ENCODE results near the gene KIF3A. TPM values are rescaled to one million over a fixed set of nuclear protein-coding genes. Genes with fewer than 3 reads are reported as not detected.

The KIF3A gene
- total and polyA plus RNA-seq, 4 donors = 0.58 to 1.2 (median 0.86) TPM

- 97% methylated on average over 10 of the region's 10 CpGs for WGBS
- no peak overlapping the region for H3K9ac ChIP-seq (ENCODE audit: low read depth in 1 of 2, low read length in 2 of 2)
- no peaks in the 10 kb centered on the region for H3K27me3 ChIP-seq (ENCODE audit: control insufficient read depth in 4 of 4, insufficient read depth in 4 of 4, low read length in 3 of 4)
- TF ChIP-seq HNF4A (conservative IDR thresholded peaks at IDR 0.05) (no peak), CTCF (IDR thresholded peaks at IDR 0.05; ENCODE audit: low read depth, low read length, missing input control) (no peak), YY1 (IDR thresholded peaks at IDR 0.05) (no peak), HNF4G (IDR thresholded peaks at IDR 0.05) (no peak), NR2F2 (IDR thresholded peaks at IDR 0.05) (no peak), ATF3 (IDR thresholded peaks at IDR 0.05) (no peak), RXRA (IDR thresholded peaks at IDR 0.05) (no peak), FOXA1 (IDR thresholded peaks at IDR 0.05) (no peak), TAF1 (conservative IDR thresholded peaks at IDR 0.05) (no peak), FOXA2 (IDR thresholded peaks at IDR 0.05) (no peak), GABPA (IDR thresholded peaks at IDR 0.05 in 1 of 2, conservative IDR thresholded peaks at IDR 0.05 in 1 of 2) (no peak), ZBTB33 (IDR thresholded peaks at IDR 0.05) (no peak), MAX (IDR thresholded peaks at IDR 0.05) (no peak), JUND (IDR thresholded peaks at IDR 0.05) (no peak), RAD21 (IDR thresholded peaks at IDR 0.05) (no peak)
- H3K4me1 ChIP-seq (ENCODE audit: control insufficient read depth in 4 of 4, insufficient read depth in 4 of 4, low read length in 3 of 4) = no peaks in the 10 kb centered on the region
- H3K36me3 ChIP-seq (ENCODE audit: control insufficient read depth in 4 of 4, insufficient read depth in 3 of 4, low read depth in 1 of 4, low read length in 3 of 4) = peaks cover 0 to 46% (median 7%) of the 10 kb centered on the region in 4 donors
- H3K4me3 ChIP-seq (ENCODE audit: low read depth in 1 of 3, low read length in 3 of 3) = no peak overlapping the region
- no peak for DNase-seq (ENCODE audit: low spot score)
- no peak overlapping the region for H3K27ac ChIP-seq (ENCODE audit: low read depth in 1 of 2, low read length in 2 of 2)
- no peaks in the 10 kb centered on the region for H3K9me3 ChIP-seq (ENCODE audit: control insufficient read depth in 4 of 4, low read length in 3 of 4)
These were observed 26.7 kb upstream of the KIF3A start for GRCh38 chr5:132764051-132764450.

- no peak overlapping the region for H3K4me3 ChIP-seq (ENCODE audit: low read depth in 1 of 3, low read length in 3 of 3)
- no peaks in the 10 kb centered on the region for H3K27me3 ChIP-seq (ENCODE audit: control insufficient read depth in 4 of 4, insufficient read depth in 4 of 4, low read length in 3 of 4)
- peaks cover 0 to 46% (median 7%) of the 10 kb centered on the region in 4 donors for H3K36me3 ChIP-seq (ENCODE audit: control insufficient read depth in 4 of 4, insufficient read depth in 3 of 4, low read depth in 1 of 4, low read length in 3 of 4)
- H3K4me1 ChIP-seq (ENCODE audit: control insufficient read depth in 4 of 4, insufficient read depth in 4 of 4, low read length in 3 of 4) = no peaks in the 10 kb centered on the region
- H3K9ac ChIP-seq (ENCODE audit: low read depth in 1 of 2, low read length in 2 of 2) = no peak overlapping the region
- H3K27ac ChIP-seq (ENCODE audit: low read depth in 1 of 2, low read length in 2 of 2) = no peak overlapping the region
- 96% methylated on average over 17 of the region's 17 CpGs for WGBS
- H3K9me3 ChIP-seq (ENCODE audit: control insufficient read depth in 4 of 4, low read length in 3 of 4) = no peaks in the 10 kb centered on the region
- no peak for DNase-seq (ENCODE audit: low spot score)
- no peak for TF ChIP-seq TAF1 (conservative IDR thresholded peaks at IDR 0.05)
- no peak for TF ChIP-seq HNF4G (IDR thresholded peaks at IDR 0.05)
These were observed 26.1 kb upstream of the KIF3A start for GRCh38 chr5:132763181-132764036.

Measured in liver (tissue), 9 donors.